Putamen (tissue), 1 donor: Measurements from ENCODE around the gene DCXR.

Experiments
- DNase-seq: peaks from one replicate; pipeline ENCODE4 v3.0.0-alpha.2; 2016; ENCODE audit warnings: low spot score

The DCXR gene

DNA sequence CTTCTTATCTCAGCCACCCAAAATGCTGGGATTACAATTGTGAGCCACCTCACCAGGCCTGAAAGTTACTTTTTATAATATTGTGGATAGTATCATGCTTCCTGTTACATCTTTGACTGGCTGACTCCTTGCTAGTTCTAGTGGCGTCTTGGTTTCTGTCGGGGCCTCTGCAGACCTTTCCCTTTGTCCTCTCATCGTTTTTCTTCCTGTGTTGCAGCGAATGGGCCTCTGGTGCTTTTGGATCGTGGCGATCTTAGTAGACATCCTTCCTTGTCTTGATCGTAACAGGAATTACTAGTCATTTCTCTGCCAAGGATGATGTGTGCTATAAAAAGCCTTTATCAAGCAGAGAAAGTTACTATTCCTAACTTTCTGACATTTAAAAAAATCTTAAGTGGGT, 39.3 kb downstream of the DCXR start:
- DNase-seq, result no peak

DNA sequence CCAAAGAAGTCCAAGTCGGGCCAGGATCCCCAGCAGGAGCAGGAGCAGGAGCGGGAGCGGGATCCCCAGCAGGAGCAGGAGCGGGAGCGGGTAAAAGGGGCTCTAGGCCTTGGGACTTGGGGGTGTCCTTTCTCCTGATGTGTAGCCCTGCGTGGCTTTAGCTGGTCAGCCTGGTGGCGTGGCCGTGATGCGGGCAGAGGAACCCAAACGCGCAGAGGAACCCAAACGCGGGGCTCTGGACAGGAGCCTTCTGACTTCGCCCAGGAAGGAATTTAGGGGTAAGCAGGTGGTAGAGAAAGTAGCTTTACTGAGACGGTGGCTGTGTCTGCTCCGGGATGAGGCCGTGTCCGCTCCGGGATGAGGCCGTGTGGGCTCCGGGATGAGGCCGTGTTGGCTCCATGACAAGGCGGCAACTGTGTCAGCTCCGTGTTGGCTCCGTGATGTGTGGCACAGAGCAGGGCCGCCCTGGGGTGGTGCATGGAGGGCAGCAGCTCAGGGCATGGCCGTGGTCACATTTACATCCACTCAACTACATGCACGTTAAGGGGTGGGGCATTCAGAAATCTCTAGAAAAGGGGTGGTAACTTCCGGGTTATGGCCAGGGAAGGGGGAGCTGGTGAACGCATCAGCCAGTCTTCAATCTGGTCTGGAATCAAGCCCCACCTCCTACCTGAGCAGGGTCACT, 40.6 kb downstream of the DCXR start:
- DNase-seq, result no peak

DNA sequence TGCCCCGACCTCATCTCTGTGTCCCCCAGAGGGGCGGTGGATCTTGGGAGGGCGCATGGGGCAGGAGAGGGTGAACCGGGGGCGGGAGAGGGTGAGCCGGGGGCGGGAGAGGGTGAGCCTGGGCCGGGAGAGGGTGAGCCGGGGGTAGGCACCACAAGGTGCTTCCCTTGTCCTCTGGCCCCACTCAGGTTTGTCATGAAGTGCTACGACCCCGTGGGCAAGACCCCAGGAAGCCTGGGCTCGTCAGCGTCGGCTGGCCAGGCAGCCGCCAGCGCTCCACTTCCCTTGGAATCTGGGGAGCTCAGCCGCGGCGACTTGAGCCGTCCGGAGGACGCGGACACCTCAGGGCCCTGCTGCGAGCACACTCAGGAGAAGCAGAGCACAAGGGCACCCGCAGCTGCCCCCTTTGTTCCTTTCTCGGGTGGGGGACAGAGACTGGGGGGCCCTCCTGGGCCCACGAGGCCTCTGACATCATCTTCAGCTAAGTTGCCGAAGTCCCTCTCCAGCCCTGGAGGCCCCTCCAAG, 41.2 kb downstream of the DCXR start:
- DNase-seq, result no peak

DNA sequence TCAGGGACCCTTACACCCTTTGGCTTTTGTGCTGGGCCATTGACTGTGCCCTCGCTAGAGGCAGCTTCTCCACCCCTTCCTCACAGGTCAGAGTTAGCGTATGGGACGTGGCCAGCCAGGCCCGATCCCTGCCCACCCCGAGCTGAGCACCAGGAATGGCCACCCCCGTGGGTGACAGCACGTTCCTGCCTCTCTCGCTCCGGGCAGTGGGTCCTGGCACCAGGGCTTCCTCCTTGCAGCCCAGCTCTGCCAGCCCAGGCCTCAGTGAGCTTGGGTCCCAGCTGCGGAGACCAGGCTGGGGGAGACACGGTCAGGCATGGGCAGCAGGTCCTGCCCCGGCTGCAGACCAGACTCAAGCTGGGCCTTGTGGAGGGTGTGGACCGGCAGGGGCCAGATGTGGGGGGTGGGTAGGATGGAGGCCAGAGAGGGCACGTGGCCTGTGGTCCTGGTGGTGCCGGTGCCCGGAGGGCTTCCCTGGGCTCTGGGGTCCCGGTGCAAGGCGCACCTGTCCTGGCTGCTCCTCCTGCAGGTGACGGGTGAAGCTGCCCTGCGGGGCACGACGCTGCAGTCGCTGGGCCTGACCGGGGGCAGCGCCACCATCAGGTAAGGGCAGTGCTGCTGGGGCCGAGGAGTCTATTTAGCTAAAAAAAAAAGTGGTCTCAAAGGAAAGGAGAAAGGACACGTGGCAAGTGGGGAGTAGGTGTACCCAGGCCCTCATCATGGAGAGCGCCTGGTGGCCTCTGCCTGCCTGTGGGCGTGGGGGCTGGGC, 41.9 kb downstream of the DCXR start:
- no peak for DNase-seq

DNA sequence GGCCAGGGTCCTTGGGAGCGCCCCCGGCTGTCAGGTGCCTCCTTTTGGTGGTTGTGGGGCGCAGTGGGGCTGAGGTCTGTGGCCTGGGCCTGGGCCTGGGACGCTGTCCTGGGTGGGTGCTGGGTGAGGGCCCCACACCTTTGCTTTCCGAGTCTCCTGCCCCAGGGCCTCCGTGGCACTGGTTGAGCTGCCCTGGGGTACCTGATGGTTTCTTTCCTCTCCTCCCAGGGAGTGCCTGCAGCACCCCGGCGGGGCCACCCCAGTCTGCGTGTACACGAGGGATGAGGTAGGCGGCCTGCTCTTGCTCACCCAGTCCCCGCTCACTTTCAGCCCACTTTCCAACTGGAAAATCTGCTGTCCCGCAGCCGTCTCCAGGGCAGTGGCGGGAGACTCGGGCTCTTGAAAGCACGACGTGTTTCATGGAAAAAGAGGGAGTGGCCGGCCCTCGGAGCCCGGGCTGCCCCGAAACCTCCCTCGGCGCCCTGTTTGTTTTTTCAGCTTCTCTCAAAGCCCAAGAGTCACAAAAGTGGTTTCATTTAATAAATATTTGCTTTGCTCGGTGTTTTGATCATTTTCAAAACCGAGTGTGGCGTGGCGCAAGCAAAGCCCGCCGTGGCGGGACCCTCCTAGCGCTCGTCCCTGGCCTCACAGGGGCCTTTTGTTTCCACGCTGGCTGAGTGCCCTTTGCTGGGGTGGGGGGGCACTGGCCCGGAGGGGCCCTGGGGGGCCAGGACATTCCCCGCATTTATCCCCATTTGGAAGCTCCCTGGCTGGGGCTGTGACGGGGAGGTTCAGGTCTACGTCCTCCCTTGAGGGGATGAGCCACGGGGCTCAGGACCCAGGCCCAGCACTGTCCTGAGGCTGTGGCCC, 42.7 kb downstream of the DCXR start:
- DNase-seq, result no peak

DNA sequence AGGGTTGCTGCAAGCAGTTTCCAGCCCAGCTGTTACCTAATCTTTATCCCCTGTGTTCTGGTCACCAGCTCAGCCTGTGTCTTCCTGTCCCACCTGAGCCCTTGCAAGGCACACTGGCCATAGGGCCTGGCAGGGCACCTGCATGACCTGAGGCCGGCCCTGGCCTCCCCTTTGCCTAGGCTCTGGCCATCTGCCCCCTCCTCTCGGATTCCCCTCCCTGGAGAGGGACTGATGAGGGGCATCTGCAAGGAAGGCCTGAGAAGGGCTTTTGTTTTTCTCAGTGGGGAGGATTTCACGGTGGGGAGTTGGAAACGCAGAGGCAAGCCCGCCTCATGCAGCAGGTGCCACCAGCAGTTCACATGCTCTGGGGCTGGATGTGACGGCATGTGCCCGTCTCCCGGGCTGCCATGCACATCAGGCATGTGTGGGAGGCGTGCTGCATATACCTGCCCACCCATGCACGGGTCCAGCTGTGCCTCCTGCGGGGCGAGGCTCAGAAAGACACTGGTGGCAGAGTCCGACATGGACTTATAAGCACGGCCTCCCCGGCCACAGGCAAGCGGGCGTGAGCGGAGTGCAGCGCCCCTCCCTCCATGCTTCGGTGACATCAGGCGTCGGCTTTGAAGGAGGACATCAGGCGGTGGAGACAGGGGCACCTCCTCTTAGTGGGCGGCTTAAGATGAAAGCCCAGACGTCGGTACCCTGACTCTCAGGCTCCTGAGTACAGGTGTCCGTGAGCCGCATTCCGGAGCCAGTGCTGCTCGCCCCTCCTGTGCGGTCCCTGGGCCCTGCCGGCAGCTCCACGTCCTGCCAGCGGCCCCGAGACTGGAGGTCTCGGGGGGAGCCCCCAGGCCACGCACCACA, 43.5 kb downstream of the DCXR start:
- no peak for DNase-seq

DNA sequence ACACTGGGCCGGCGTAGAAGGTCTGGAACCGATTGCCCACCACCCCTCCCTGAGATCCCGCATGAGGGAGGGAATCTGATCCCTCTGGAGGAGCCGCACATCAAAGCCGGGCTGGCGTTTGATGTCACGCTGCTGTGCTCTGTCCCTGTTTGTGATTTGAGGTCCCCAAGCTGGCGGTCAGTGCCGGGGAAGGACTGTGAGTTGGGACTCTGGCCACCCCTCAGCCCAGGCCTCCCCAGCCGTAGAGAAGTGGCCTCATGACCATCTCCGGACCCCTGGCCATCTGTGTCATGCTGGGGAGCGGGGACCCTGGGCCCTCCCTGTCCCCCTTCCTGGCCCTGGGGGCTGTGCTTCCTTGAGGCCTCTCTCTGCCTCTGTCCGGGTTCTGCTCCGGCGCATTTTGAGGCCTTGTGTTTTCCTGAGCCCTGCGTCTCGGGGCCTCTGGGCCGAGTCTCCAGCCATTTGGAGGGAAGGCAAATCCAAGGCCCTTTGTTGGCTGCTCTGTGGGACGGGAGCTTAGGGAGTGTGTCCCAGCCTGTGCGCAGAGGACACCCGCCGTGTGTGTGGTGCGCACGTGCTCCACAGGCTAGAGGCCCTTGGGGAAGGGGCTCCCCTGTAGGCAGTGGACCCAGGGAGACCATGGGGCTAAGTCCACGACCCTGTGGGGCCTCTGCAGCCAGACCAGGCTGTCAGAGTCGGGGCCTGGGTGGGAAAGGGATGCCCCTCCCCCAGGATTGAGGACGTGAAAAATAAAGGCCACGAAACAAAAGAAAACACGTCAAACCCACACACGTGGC, 45.0 kb downstream of the DCXR start:
- DNase-seq, result no peak

DNA sequence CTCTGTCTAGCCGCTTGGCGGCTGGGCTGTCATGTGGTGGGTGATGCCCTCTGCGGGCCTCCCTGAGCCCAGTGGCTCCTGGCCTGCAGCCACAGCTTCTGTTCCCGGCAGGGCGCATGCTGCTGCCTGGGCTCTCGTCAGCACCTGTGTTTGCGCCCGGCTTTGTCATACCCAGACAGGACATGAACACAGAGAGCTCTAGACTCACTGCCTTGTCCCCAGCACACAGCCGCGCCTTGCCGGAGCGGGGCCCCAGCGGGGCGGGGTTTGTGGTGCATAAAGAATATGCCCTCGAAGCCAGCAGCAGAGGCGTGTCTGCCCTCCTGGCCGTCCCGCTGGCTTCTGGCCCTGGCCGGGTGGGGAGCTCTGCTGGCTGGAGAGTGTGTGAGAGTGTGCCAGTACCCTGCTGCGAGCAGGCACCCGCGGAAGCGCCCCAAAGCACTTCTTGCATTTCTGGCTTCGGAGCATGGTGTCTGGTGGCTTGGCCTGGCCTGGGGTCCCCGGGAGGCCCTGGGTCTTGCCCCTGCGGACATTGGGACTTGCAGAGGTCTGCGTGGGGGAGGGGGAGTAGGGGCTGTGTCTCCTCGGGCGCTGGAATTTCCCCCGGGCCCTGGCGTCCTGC, 45.7 kb downstream of the DCXR start:
- peak; percentile 63 for DNase-seq

DNA sequence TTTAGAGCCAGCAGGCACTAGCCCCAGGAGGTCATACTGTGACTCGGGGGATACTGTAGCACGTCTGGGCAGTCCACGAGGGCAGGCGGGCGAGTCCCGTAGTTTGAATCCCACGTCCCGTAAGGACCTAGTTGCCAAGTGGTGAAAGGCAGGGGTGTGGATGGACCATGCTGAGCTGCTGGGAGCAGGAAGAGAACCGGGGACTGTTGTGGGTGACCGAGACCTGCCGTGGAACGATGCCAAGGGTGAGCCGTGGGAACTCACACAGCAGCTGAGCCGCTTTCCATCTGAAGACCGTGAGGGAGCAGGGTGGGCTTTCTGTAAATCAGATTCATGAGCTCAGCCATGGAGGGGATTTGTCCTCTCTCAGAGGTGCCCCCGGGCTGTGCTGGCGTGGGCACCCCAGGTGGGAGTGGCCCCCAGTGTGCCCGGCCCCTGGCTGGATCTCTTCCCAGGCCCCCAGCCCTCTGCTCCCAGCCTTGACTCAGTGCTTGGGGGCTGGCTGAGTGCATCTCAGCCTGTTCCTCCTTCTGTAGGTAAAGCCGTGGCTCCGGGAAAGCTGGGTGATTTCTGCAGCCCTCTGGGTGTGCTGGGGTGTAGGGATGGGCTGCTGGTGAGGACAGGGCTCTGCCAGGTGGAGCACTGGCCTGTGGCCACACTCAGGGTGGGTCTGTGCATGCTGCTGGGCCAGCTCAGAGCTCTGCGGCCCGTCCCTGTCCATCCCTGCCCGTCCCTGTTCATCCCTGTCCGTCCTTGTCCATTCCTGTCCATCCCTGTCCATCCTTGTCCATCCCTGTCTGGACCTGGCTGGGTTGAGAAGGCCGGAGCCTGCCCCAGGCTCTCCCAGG, 46.4 kb downstream of the DCXR start:
- DNase-seq, result no peak

DNA sequence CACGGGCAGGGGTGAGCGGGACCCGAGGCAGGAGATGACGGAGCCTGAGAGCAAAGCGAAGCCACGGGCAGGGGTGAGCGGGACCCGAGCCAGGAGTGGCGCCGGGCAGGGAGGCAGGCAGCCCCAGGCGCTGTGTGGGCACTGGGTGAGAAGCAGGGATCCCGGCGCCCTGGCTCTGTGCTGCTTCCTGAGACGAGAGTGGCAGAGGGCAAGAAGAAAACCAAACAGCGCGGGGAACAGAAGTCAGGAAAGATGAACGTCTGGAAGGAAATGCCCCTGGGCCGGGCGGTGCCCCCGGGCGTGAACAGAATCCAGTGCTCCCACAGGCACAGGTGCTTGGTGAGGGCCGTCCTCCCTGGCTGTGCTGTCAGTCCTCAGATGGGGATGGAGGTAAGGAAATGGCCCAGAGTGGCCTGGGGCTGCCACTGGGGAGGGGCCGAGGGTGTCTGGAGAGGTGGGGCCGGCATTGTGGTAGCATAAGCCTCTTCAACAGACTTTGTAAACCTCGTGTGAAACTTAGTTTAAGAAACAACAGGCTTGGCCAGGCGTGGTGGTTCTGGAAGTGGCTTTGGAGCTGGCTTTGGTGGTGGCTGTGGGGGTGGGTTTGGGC, 50.2 kb downstream of the DCXR start:
- DNase-seq, result no peak

DNA sequence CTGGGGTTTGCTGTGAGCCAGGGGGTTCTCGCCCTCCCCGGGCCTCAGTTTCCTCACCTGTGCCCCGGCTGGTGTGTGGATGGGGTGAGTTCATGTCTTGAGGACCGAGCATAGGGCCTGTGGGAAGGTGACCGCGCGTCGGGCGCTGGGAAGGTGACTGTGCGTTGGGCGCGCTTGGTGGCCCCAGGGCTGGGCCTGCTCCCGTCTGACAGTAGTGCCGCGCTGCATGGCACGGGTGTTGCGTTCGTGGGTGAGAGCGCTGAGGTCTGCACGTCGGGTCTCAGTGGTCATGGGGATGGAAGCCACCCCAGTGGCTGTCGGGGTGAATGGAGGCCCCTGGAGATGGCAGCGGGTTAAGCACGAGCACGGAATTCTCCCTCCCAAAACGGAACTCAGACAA, 50.9 kb downstream of the DCXR start:
- no peak for DNase-seq
